Activated naive CD4-positive, alpha-beta T cell treated with anti-CD3 and anti-CD28 coated beads, Interleukin-2, amount 10 ng/mL, durations not matched to agents 7 days and 5 days (primary cell): ENCODE data around the gene LAMA3.

ENCODE experiments used
- CTCF ChIA-PET: fragments of 350-600 bp; sonication (Branson Sonifier 250); formaldehyde crosslinking; loops from one replicate; lab custom pipeline; 2021; ENCODE audit warnings: antibody characterized with exemption; lab: Charles Lee
- DNase-seq: peaks from one replicate; pipeline ENCODE4 v3.0.0-alpha.2; 2020
- H3K27ac Mint-ChIP-seq: one replicate; pipeline ENCODE4 v1.8.0; 2021; ENCODE audit warnings: mild to moderate bottlenecking, moderate library complexity, mixed read lengths
- H3K27me3 Mint-ChIP-seq: one replicate; pipeline ENCODE4 v1.8.0; 2021; ENCODE audit warnings: mild to moderate bottlenecking, mixed read lengths
- H3K36me3 Mint-ChIP-seq: one replicate; pipeline ENCODE4 v1.8.0; 2021; ENCODE audit warnings: mixed read lengths
- H3K4me1 Mint-ChIP-seq: one replicate; pipeline ENCODE4 v1.8.0; 2021; ENCODE audit warnings: mixed read lengths
- H3K4me3 Mint-ChIP-seq: one replicate; pipeline ENCODE4 v1.8.0; 2021; ENCODE audit warnings: mild to moderate bottlenecking, moderate library complexity, mixed read lengths
- H3K9me3 Mint-ChIP-seq: one replicate; pipeline ENCODE4 v1.8.0; 2021; ENCODE audit warnings: mixed read lengths

The LAMA3 gene

DNA sequence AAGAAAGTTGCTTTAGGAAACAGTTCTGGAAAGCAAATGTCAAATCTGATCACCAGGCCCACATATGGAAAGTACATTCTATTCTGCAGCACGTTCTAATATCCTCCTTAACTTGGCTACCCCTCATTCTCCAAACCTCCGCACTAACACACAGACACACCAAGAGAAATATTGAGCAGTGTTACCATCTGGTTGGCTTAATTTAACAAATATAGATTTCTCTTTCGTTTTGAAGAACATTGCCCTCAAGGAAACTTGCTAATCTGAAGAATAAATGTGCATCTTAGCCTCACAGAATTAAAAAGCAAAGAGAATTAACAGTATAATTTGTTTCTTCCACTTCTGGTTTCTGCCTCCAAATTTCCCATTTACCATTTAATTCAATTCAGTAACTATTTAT is 252.5 kb downstream of the LAMA3 start:
- CTCF ChIA-PET: no interaction called here
- no peaks in the 10 kb centered on the region for H3K9me3 Mint-ChIP-seq
- H3K4me1 Mint-ChIP-seq: peaks cover 67% of the 10 kb centered on the region
- peaks cover 11% of the 10 kb centered on the region for H3K27me3 Mint-ChIP-seq
- peak overlapping the region; percentile 82 for H3K27ac Mint-ChIP-seq
- H3K36me3 Mint-ChIP-seq: peaks cover 2% of the 10 kb centered on the region
- DNase-seq: no peak
- H3K4me3 Mint-ChIP-seq: no peak overlapping the region

DNA sequence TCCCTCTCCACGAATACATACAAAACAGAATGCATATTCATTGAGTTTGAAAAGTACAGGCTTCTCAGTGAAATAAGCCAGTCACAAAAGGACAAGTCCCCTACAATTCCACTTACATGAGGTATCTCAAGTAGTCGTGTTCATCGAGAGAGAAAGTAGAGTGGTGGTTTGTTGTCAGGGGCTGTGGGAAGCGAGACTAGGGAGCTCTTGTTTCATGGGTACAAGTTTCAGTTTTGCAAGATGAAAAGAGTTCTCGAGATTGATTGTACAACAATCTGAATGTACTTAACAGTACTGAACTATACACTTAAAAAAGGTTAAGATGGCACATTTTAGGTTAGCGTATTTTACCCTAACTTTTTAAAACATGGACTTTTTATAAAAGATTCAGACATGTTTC is 253.9 kb downstream of the LAMA3 start:
- Mint-ChIP-seq H3K27ac (peak overlapping the region; percentile 82), H3K9me3 (no peaks in the 10 kb centered on the region), H3K36me3 (no peaks in the 10 kb centered on the region), H3K27me3 (peaks cover 12% of the 10 kb centered on the region), H3K4me3 (peak overlapping the region; percentile 24), H3K4me1 (peaks cover 56% of the 10 kb centered on the region)
- CTCF ChIA-PET: interaction anchor here (0.7 to 1.7 kb wide), 5 partner anchors 14 to 318 kb away, joined by 3 to 4 read pairs (median 3); no protein-coding TSS in a partner anchor
- DNase-seq: peak; percentile 73

DNA sequence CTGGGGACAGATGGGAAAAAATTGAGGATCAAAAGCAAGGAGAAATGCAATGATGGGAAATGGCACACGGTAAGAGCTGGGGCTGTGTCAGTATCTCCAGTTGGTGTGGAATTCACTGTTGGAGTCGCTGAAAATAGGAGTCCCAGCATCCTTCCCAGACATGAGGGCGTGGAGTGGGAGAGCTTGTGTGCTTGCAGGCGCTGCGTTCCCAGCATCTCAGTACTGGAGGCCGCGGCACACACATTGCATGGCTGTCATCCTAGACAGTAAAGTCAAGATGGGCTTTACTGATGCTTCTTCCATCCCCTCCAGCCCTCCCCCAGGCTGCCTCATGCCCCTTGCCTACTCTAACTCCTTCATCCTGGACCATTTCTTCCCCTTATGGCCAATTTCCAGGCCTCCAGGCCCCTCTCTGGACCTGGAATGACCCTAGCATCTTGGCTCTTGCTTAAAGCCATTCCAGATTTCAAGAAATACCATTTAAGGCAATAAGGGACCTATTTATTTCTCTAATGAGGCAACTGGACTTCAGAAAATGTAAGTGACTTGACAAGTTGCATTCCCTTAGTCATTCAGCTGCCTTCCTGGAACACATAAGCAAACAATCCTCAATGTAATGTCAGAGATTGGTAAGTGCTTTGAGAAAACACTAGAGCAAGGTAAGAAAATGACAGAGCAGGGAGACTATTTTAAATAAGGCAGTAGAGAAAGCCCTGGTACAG is 254.8 kb downstream of the LAMA3 start:
- Mint-ChIP-seq H3K36me3 (no peaks in the 10 kb centered on the region), H3K4me1 (peaks cover 47% of the 10 kb centered on the region), H3K4me3 (no peak overlapping the region), H3K9me3 (no peaks in the 10 kb centered on the region), H3K27me3 (peaks cover 11% of the 10 kb centered on the region), H3K27ac (peak overlapping the region; percentile 62)
- CTCF ChIA-PET: interaction anchor here (0.7 to 1.7 kb wide), 5 partner anchors 15 to 319 kb away, joined by 3 to 4 read pairs (median 3); no protein-coding TSS in a partner anchor
- no peak for DNase-seq

DNA sequence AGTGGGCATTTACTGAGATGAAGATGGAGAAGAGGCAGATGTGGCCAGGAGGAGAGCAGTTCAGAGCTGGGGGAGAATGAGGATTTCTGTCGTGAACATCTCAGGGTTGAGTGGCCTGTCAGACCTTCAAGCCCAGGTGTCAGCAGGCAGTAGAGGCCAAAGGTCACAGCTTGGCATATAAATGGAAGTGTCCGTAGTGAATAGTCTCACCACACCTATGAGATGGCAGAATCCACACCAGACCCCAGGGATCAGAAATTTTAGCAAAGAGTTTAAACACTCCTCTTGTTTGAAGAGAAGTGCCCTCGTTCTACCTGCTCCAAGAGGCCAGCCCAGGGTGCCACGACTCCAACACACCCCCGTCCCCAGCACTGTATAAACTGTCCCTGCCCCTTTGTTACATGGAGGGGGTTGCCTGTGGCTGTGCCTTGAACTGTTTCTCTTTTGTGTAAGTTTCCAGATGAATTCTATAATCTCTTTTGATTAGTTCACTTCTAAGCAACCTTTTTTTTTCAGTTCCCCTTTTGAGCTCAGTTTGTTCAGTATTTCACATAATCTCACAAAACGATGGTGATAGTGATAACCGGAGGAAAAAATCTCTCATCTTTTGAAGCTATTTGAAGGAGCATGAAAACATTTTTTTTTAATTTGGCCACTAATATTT is 256.3 kb downstream of the LAMA3 start:
- Mint-ChIP-seq H3K36me3 (no peaks in the 10 kb centered on the region), H3K9me3 (no peaks in the 10 kb centered on the region), H3K27ac (no peak overlapping the region), H3K4me3 (no peak overlapping the region), H3K27me3 (peaks cover 14% of the 10 kb centered on the region), H3K4me1 (peaks cover 39% of the 10 kb centered on the region)
- CTCF ChIA-PET: no interaction called here
- no peak for DNase-seq

DNA sequence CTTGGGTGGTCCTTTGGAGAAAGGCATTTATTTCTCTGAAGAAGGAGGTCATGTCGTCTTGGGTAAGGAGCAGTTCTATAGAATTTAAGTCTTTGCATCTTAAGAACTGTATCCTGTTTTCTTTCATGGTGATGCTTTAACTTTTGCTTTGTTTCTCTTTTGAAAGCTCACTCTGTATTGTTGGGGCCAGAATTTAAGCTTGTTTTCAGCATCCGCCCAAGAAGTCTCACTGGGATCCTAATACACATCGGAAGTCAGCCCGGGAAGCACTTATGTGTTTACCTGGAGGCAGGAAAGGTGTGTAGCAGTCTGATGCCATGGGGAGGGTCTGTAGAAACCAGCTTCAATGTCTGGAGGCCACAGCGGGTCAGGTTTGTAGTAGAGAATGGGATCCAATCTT is 260.6 kb downstream of the LAMA3 start:
- H3K36me3 Mint-ChIP-seq: no peaks in the 10 kb centered on the region
- H3K4me1 Mint-ChIP-seq: peaks cover 8% of the 10 kb centered on the region
- H3K27ac Mint-ChIP-seq: no peak overlapping the region
- H3K9me3 Mint-ChIP-seq: no peaks in the 10 kb centered on the region
- CTCF ChIA-PET: interaction anchor here (0.6 kb wide), 1 partner anchor 46 kb away, joined by 3 read pairs; no protein-coding TSS in a partner anchor
- H3K4me3 Mint-ChIP-seq: no peak overlapping the region
- DNase-seq: no peak
- H3K27me3 Mint-ChIP-seq: peaks cover 40% of the 10 kb centered on the region

DNA sequence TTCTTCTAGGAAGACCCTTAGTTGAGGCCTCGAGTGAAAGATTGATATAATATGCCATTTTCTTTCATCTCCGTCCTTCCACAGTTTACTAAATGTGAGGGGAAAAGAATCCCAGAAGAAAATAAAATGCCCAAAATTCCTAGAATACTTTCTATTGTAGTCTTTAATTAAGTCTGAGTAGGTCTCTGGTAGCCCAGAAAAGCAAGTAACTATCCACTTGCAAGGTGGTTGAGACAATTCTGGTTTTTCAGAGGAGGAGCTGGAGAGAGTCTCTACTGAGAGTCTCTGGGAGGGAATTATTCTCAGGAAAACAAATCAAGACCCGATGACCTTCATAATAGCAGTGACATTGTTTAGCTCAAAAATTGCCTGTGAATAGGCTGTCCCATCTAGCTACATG is 261.4 kb downstream of the LAMA3 start:
- Mint-ChIP-seq H3K27me3 (peaks cover 38% of the 10 kb centered on the region), H3K9me3 (no peaks in the 10 kb centered on the region), H3K4me1 (peaks cover 8% of the 10 kb centered on the region), H3K27ac (no peak overlapping the region), H3K4me3 (no peak overlapping the region), H3K36me3 (no peaks in the 10 kb centered on the region)
- CTCF ChIA-PET: no interaction called here
- DNase-seq: no peak

DNA sequence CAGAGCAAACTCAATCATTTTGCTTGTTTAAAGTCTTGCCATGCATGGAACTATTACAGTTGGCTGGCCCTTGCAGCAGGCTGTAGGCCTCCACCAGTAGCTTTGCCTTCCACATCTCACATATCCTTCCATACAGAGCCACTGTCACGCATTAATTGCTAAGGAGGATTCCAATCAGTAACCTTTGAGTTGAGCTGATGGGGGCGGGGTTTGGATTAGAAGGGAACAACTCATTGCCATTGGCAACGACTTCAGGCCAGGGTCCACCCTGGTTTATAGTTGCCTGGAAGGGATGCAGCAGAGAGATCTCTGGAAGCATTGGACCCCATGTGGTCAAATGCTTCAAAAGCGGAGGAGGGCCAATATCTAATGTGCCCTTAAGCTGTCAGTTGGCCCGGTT is 262.0 kb downstream of the LAMA3 start:
- CTCF ChIA-PET: interaction anchor here (0.8 kb wide), 1 partner anchor 30 kb away, joined by 4 read pairs; no protein-coding TSS in a partner anchor
- no peak overlapping the region for H3K27ac Mint-ChIP-seq
- peaks cover 41% of the 10 kb centered on the region for H3K27me3 Mint-ChIP-seq
- no peak for DNase-seq
- H3K4me1 Mint-ChIP-seq: peaks cover 8% of the 10 kb centered on the region
- H3K4me3 Mint-ChIP-seq: no peak overlapping the region
- no peaks in the 10 kb centered on the region for H3K36me3 Mint-ChIP-seq
- no peaks in the 10 kb centered on the region for H3K9me3 Mint-ChIP-seq

DNA sequence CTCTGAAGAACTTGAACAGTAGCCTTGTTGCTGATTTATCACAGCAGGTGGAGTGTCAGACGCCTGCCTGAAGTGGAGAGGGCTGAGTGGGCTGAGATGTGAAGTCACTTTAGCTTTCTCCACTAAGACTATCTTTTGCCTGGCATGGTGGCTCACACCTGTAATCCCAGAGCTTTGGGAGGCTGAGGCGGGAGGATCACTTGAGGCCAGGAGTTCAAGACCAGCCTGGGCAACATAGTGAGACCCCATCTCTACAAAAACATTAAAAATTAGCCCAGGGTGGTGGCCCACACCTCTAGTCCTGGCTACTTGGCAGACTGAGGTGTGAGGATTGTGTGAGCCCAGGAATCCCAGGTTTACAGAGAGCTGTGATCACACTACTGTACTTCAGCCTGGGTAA is 264.7 kb downstream of the LAMA3 start:
- Mint-ChIP-seq H3K27ac (no peak overlapping the region), H3K4me3 (no peak overlapping the region), H3K36me3 (no peaks in the 10 kb centered on the region), H3K27me3 (peaks cover 52% of the 10 kb centered on the region), H3K9me3 (no peaks in the 10 kb centered on the region), H3K4me1 (peaks cover 6% of the 10 kb centered on the region)
- CTCF ChIA-PET: interaction anchor here (0.7 to 0.8 kb wide), 2 partner anchors 35 to 159 kb away, joined by 3 read pairs; no protein-coding TSS in a partner anchor
- DNase-seq: no peak

DNA sequence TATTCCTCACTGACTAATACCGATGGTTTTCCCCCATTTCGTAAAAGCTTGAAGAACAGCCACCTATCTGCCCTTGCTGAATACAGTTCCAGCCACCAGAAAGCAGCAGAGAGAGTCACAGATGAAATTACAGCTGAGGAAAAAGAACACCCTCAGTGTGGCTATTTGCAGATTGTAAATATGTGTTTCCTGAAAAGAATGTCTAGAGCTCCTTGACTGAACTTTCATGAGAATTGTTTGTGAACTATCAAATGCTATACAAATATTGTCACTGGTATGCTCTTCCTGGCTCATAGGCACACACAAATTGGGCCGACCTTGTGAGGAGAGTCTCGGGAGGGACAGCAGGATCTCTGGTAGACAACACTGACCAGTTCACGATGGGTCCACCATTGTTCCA is 267.2 kb downstream of the LAMA3 start:
- Mint-ChIP-seq H3K27ac (no peak overlapping the region), H3K9me3 (no peaks in the 10 kb centered on the region), H3K4me3 (no peak overlapping the region), H3K4me1 (no peaks in the 10 kb centered on the region), H3K27me3 (peaks cover 52% of the 10 kb centered on the region), H3K36me3 (no peaks in the 10 kb centered on the region)
- DNase-seq: no peak
- CTCF ChIA-PET: no interaction called here

DNA sequence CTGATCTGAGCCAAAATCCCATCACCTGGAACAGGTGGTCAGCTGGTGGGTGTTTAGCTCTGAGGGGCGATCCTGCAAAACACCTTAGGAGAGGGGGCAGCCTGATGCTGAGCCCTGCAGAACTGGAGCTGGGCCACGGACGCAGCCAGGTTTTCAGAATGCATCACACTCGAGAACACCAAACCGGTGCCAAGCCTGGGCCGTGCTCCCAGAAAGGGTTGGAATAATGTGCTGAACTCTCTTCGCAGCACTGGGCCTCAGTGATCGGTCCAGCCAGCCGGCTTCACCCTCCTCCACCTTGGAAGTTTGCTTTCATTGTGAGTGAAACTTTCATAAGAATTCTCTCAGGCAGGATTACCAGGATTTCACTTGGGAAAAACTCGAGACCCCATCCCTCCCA is 268.8 kb downstream of the LAMA3 start:
- no peak overlapping the region for H3K4me3 Mint-ChIP-seq
- no peaks in the 10 kb centered on the region for H3K4me1 Mint-ChIP-seq
- H3K27me3 Mint-ChIP-seq: peaks cover 47% of the 10 kb centered on the region
- DNase-seq: no peak
- H3K9me3 Mint-ChIP-seq: no peaks in the 10 kb centered on the region
- CTCF ChIA-PET: no interaction called here
- no peak overlapping the region for H3K27ac Mint-ChIP-seq
- H3K36me3 Mint-ChIP-seq: no peaks in the 10 kb centered on the region

DNA sequence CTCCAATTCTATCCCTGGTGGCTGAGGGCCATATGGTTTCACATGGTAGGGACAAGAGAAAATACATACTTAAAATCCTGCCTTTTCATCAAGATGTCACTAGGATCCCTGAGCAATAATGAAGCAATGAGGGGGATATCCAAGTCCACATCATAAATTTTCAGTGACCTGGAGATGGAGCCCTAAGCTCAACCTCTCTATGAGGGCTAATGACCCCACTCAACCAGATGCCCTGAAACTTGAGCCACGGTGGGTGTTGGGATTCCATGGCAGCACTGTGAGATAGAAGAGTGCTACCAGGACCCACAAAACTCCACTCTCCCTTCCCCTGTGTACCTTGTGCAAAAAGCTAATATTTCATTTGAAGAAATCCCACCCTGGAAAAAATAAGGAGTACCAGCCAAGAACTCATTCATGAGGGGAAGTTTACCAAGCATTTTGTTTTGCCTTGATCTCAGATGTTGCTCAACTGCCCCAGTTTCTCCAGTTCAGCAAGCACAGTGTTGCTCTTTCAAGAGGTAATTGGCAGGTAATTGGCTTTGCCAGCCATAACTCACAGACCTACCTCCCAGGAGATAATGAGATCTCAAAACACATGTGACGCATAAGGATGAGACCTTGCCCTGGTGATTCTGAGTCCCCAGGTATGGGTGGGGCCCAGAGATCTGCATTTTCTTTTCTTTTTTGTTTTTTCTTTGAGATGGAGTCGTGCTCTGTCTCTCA is 274.4 kb downstream of the LAMA3 start:
- Mint-ChIP-seq H3K27me3 (peaks cover 13% of the 10 kb centered on the region), H3K4me3 (no peak overlapping the region), H3K36me3 (no peaks in the 10 kb centered on the region), H3K27ac (no peak overlapping the region), H3K9me3 (no peaks in the 10 kb centered on the region), H3K4me1 (peaks cover 47% of the 10 kb centered on the region)
- CTCF ChIA-PET: no interaction called here
- DNase-seq: no peak

DNA sequence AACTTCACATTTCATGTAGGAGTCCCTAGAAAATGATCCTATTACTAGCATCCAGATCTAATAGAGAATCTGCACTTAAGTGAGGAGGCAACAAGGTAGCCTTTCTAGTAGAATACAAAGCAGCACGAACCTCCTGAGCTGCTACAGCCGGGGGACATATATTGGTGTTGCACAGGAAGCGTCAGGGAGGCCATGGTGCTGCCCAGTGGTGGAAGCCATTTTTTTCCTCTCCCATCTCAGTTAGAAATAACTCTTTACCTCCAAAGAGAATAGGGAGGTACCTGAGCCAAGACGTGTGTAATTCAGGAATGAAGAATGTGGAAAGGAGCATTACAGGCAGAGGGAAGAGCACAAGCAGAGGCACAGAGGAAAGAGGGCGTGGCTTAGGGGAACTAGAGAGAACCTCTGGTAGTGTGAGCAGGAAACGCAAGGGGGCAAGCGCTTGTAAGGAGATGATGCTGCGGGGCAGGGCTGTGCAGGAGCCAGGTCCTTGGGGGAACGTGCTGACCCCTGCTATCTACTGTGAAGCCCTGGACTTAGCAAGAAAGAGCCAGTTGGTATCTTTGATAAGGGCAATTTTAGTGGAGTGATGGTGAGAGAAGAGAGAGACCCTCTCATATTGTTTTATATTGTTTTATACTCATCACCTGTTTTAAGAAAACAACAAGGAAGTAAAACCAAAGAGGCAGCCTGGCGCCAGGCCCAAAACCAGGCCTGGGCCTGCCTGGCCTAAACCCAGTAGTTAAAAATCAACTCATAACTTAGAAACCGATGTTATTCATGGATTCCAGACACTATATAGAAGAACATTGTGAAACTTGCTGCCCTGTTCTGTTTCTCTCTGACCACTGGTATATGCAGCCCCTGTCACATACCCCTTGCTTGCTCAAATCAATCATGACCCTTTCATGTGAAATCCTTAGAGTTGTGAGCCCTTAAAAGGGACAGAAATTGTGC is 275.3 kb downstream of the LAMA3 start:
- no peaks in the 10 kb centered on the region for H3K36me3 Mint-ChIP-seq
- peak overlapping the region; percentile 87 for H3K27ac Mint-ChIP-seq
- CTCF ChIA-PET: interaction anchor here (1.0 to 1.1 kb wide), 2 partner anchors 112 to 153 kb away, joined by 3 to 4 read pairs; no protein-coding TSS in a partner anchor

DNA sequence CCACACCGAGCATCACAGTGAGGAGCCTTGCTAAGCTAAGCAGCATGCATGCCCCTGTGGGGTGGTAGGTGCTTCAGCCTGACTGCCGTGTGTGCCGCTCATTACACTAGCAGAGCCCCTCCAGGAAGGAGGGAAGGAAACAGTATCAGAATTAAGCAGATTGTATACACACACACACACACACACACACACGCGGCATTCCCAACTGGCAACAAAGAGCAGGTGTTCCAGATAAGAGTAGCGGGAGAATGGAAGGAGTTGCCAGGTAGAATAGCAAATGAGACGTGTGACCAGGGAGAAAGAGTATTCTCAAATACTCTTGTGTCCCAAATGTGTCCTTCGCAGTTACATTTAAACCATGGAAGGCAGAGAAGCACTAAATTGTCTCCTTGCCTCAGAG is 277.7 kb downstream of the LAMA3 start:
- H3K27ac Mint-ChIP-seq: peak overlapping the region; percentile 0
- no peak overlapping the region for H3K4me3 Mint-ChIP-seq
- no peak for DNase-seq
- H3K4me1 Mint-ChIP-seq: peaks cover 75% of the 10 kb centered on the region
- H3K36me3 Mint-ChIP-seq: peaks cover 4% of the 10 kb centered on the region
- H3K27me3 Mint-ChIP-seq: no peaks in the 10 kb centered on the region
- no peaks in the 10 kb centered on the region for H3K9me3 Mint-ChIP-seq
- CTCF ChIA-PET: no interaction called here

More for the DNA sequence above, 275.3 kb downstream of the LAMA3 start:
- Mint-ChIP-seq H3K27me3 (peaks cover 13% of the 10 kb centered on the region), H3K4me3 (no peak overlapping the region), H3K4me1 (peaks cover 55% of the 10 kb centered on the region), H3K9me3 (no peaks in the 10 kb centered on the region)
- peak; percentile 67 for DNase-seq
